H54 (cell line): ENCODE results near the gene AKAP17A.

Experiments
- DNase-seq: peaks from one replicate; pipeline ENCODE4 v3.0.0; 2011; ENCODE audit warnings: low spot score, mixed read lengths; ENCODE audit not compliant: insufficient read length
- FAIRE-seq: peaks from 3 replicates; lab custom pipeline; 2011; peaks lifted over from hg19 to GRCh38; lab: Jason Lieb, UNC
- POLR2A ChIP-seq: IDR thresholded peaks from 2 replicates; pipeline ENCODE4 v1.6.1; 2011; ENCODE audit warnings: low read depth, mild to moderate bottlenecking, low read length

Gene AKAP17A

DNA sequence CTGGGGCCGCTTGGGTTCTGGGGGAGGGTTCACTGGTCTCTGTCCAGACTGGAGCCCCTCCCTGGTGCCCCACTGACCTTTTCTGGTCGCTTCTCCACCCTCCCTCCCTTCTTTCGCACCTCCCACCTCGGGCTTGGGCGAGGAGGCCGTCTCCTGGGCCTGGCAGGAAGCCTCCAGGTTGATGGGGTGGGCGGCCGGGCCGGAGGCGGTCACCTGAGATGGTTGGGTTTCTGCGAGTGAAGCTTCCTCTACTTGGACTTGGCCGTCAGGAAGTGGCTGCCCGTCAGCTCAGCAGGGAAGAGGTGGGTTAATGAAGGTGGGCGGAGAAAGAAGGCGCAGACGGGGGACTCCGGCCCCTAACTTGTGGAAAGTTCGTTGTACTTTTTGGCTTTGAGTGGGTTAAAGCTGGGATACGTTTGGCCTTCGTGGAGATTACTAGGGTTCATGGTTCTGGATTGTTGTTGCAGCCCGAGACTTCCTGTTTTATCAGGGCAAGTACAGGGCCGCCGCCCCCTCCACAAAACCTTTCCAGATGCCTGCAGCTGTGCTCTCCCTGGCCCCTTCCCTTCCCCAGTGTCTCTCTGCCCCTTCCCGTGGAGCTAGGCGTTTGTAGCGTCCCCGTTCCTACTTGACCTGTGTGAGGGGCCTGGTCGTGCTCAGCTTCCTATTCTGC, 1.2 kb downstream of the AKAP17A start:
- no peak for DNase-seq
- TF ChIP-seq POLR2A, result no peak
- FAIRE-seq, result no peak

DNA sequence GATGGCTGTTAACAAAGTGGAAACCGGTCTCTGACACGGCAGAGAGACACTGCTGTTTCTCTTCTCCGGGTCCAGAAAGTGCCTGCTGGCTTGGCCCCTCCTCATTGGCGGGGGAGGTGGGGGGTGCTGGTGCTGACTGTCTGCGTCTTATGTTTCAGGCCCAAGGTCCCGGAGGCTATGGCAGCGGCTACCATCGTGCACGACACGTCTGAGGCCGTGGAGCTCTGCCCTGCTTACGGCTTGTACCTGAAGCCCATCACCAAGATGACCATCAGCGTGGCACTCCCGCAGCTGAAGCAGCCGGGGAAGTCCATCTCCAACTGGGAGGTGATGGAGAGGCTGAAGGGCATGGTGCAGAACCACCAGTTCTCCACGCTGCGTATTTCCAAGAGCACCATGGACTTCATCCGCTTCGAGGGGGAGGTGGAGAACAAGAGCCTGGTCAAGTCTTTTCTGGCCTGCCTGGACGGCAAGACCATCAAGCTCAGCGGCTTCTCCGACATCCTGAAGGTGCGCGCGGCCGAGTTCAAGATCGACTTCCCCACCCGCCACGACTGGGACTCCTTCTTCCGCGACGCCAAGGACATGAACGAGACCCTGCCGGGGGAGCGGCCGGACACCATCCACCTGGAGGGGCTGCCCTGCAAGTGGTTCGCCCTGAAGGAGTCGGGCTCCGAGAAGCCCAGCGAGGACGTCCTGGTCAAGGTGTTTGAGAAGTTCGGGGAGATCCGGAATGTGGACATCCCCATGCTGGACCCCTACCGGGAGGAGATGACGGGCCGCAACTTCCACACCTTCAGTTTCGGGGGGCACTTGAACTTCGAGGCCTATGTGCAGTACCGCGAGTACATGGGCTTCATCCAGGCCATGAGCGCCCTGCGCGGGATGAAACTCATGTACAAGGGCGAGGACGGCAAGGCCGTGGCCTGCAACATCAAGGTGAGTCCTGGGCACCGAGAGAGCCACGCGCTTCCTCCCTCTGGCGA, 2.2 kb downstream of the AKAP17A start:
- no peak for DNase-seq
- no peak for FAIRE-seq
- TF ChIP-seq POLR2A, result no peak

DNA sequence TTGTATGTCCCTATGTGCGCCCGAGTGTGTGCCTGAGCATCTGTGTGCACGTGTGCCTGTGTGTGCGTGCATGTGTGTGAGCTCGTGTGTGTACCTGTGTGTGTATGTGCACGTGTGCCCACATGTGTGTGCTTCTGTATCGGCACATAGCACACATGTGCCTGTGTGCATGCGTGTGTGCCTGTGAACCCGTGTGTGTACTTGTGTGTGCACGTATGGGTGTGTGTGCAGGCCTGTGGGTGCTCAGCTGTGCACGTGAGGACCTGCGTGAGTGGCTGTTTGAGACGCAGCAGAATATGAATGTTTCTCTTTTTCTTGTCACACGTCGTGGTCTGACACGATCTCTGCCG, 4.3 kb downstream of the AKAP17A start:
- TF ChIP-seq POLR2A, result no peak
- DNase-seq (no peak), FAIRE-seq (no peak)

DNA sequence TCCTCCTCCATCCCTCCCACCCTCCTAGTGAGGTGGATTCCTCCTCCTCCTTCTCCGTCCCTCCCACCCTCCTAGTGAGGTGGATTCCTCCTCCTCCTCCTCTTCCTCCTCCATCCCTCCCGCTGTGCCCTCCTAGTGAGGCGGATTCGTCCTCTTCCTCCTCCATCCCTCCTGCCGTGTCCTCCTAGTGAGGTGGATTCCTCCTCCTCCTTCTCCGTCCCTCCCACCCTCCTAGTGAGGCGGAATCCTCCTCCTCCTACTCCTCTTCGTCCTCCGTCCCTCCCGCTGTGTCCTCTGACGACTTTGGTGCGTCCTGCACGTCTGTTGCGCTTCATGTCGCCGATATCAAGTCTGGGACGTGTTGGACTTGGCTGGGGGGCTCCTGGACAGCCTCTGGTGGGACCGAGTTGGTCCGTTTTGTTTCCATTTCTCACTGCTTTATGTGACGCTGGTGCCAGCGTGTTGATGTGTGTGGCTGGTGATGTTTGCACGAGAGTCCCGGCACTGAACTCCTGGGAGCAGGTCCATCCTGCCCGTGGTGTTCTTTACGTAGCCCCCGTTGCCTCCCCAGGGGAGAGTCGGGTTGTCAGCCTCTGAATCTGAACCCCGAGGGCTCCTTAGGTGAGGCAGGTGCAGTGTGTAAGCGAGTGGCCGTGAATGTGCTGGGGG, 5.4 kb downstream of the AKAP17A start:
- TF ChIP-seq POLR2A, result no peak
- FAIRE-seq, result no peak

DNA sequence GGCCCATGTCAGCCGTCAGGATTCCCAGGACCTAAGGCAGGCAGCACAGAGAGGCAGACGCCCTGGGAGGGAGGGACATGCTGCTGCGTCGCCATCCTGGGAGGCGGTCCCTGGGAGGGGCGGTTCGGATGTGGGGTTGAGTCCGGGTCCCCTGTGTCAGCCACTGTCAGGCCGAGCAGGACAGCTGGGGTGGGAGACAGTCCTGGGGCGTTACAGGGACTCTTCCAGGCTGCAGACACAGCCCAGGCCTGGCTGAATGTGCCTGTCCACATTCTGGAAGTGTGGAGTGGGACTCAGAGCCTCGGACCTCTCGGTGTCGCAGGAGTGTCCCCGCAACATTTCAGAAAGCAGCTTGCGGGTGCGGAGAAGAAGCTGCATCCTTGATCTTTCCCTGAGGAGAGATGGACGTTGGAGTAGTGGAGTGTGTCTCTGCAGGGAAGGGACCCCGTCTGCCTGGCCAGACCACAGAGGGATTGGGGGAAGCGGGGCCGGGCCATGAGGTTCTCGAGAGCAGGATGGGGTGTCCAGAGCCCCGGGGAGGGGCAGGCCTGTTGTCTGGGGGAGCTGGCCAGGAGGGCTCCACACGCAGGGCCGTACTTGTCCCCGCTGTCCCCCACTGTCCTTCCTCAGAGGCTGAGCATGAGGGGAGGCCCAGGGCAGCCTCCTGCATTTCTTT, 6.1 kb downstream of the AKAP17A start:
- FAIRE-seq, result no peak
- TF ChIP-seq POLR2A, result no peak

More for the DNA sequence above, 5.4 kb downstream of the AKAP17A start:
- DNase-seq, result no peak

DNA sequence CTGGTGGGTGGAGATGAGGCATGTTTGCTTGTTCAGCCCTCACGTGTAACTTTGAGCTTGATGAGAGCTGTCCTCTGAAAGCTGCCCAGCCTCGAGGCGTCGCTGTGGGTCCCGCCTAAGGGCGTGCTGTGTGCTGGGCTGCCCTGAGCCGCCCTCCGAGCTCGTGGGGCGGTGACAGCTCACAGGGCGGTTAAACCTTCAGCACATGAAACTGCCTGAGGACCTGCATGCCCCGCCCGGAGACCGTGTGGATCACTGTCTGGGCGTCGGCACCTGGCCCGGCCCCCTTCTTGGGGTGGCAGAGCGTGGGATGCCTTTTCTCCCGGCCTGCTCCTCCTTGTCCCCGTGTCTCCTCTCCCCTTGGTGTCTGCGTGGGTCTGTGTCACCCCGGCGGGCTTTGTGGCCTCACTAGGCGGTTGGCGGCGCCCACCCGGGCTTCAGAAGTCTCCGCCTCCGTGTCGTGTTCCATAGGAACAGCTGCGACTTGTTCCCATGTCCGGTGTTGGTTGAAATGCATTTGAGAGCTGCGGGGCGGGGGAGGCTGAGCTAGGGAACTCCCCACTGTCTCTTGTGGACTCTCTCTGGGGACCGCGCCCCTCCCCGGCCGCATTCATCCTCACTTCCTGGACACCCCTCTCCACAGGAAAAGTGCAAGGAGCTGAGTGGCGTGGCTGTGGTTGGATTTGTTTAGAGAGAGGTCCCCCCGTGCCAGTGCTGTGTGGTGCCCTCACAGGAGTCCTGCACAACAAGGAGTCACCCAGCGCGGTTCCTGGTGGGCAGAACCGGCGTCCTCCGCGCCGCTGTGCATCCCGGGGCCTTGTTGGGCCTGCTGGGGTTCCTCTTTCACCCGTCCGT, 6.8 kb downstream of the AKAP17A start:
- no peak for DNase-seq
- TF ChIP-seq POLR2A, result no peak
- FAIRE-seq, result no peak

More for the DNA sequence above, 6.1 kb downstream of the AKAP17A start:
- DNase-seq, result no peak

DNA sequence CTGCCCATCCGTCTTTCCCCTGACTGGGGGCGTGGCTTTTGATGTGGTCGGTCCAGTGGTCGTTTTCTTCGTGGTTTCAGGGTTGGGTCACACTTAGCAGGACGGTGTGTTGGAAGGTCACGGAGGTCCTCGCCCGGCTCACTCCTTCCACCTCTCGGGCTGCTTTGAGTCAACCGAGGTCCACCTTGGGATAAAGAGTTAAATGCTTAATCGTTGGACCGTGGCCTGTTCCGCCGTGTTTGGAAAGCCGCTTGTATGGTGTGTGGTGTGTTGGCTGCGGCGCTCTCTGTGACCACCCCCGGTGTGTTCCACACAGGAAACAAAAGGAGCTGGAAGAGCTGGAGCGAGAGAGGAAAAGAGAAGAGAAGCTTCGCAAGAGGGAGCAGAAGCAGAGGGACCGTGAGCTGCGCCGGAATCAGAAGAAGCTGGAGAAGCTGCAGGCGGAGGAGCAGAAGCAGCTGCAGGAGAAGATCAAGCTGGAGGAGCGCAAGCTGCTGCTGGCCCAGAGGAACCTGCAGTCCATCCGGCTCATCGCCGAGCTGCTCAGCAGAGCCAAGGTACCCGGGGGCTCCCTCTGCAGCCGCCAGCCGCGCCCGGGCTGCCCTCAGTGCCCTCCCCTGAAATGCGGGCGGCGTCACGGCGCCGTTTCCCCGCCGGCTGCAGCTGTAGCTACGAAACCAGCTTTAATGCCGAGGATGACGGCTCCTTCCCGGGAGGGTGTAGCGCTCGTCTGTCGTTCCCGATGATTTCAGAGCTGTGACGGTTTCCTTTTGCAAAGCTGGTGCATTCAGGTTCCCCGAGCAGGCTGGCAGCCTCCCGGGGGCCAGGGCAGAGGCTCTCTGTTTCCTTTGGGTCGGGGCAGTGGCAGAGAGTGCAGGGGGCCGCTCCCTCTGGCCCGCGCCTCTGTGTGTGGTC, 7.7 kb downstream of the AKAP17A start:
- TF ChIP-seq POLR2A, result no peak
- FAIRE-seq (no peak), DNase-seq (no peak)

DNA sequence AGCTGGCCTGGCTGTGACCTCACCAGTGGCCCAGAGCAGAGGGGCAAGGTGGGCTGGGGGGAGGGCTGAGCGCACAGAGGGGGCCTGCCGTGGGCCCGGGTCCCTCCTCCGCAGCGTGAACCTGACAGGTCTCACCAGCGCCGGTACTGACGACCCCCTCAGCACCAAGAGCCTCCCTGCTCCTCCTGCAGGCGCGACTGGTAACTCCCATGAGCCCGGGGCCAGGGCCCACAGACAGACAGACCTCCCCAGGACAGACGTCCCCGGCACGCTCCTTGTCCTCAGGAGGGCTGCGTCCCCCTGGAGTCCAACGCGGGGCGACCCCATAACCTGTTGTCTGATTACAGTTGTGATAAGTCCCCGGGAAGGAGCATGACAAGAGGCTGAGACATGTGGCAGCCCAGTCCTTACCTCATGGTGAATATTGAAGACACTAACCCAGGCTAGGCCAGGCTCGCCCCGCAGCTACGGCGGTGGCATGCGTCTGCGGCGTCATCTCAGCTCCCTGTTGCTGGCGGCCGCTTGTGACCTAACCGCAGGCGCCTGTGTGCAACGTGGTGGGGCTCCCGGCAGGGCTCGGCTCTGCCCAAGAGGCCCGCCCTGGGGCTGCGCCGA, 8.5 kb downstream of the AKAP17A start:
- DNase-seq (no peak), FAIRE-seq (no peak)
- no peak for TF ChIP-seq POLR2A

DNA sequence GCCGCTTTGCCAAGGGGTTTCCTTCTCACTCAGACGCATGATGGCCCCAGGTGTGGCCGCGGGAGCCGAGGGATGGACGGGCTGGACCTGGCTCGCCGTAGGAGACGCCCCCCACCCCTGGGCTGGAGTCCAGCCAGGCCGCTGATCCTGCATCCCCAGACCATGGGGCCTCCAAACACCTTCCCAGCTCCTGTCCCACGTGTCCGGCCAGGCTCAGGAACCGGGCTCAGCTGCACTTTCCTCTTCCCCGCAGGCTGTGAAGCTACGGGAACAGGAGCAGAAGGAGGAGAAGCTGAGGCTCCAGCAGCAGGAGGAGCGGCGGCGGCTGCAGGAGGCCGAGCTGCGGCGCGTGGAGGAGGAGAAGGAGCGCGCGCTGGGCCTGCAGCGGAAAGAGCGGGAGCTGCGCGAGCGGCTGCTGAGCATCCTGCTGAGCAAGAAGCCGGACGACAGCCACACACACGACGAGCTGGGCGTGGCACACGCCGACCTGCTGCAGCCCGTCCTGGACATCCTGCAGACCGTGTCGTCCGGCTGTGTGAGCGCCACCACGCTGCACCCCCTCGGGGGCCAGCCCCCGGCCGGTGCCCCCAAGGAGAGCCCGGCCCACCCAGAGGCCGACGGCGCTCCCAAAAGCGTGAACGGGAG, 9.1 kb downstream of the AKAP17A start:
- FAIRE-seq, result no peak
- no peak for DNase-seq
- no peak for TF ChIP-seq POLR2A

DNA sequence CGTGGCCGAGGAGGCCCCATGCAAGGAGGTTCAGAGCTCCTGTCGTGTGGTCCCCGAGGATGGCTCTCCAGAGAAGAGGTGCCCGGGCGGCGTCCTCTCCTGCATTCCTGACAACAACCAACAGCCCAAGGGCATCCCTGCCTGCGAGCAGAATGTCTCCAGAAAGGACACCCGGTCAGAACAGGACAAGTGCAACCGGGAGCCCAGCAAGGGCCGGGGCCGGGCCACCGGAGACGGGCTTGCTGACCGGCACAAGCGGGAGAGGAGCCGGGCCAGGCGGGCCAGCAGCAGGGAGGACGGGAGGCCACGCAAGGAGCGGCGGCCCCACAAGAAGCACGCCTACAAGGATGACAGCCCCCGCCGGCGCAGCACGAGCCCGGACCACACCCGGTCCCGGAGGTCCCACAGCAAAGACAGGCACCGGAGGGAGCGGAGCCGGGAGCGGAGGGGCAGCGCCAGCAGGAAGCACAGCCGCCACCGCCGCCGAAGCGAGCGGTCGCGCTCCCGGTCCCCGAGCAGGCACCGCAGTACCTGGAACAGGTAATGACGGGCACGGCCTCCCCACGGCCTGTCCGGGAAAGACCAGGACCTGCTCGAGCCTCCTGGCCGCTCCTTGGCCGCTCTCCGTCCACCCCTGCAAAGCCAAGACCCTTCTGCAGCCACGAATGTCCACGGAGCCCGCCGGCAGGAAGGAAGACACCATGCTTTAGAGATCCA, 9.8 kb downstream of the AKAP17A start:
- DNase-seq, result no peak
- FAIRE-seq, result no peak
- no peak for TF ChIP-seq POLR2A
